Activated CD4-positive, alpha-beta T cell treated with anti-CD3 and anti-CD28 coated beads, Interleukin-2, Interleukin-4, amounts not matched to agents 100 ng/mL and 50 ng/mL, durations not matched to agents 16 hours and 8 hours (primary cell): ENCODE results near the gene GID8.

Source experiments
- DNase-seq: peaks from one replicate; pipeline ENCODE4 v3.0.0-alpha.2; 2020; ENCODE audit warnings: low spot score

GID8 gene

GRCh38 chr20:62938105-62938888 lies at the start of gene GID8:
GID8 (plus strand) TSS chr20:62938147; CDS start chr20:62941503, 3,356 bp downstream.
- DNase-seq, result peak; percentile 30

GRCh38 chr20:62888406-62888805 lies 49.5 kb upstream of the GID8 start:
- DNase-seq, result no peak

DNA sequence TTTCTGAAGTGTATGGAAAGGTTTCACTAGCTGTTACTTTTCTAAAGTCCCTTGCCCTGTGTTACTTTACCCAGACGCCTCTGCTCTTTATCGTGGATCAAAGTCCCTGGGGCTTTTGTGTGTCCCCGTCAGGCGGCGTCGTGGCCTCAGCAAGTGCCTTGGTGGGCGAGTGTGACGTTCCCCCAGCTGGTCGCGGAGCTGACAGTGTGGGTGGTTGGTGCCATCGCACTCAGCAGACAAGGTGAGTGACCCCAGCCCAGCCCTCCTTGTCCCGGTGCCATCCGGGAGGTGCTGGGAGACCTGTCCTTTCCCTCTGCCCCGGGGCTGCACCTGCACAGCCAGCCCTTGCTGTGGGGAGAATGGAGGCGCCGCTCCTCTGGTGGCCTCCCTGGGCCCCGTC lies 49.0 kb upstream of the GID8 start:
- DNase-seq, result no peak

GRCh38 chr20:62889411-62889810 lies 48.5 kb upstream of the GID8 start:
- no peak for DNase-seq

DNA sequence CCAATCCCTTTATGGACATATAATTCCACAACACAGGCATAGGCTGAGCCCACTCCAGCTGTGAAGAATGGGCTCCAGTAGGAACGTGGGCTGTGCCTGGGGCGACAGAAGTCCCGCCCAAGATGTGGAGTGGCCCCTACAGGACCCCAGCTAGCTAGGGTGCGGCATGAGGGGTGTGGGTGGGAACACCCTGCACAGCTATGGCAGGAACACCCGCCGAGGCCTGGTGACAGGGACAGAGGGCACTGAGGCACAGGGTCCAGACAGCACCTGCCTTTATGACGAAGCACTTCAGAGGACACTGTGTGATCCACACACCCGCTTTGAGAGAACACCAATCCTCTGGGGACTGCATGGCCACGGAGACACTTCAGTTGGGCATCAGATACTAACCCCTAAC lies 48.1 kb upstream of the GID8 start:
- DNase-seq, result no peak

GRCh38 chr20:62890444-62890843 lies 47.5 kb upstream of the GID8 start:
- DNase-seq, result no peak

- no peak for DNase-seq
Measured at GRCh38 chr20:62891111-62891510, 46.8 kb upstream of the GID8 start.

GRCh38 chr20:62892348-62893304 lies 45.3 kb upstream of the GID8 start:
- DNase-seq, result no peak

GRCh38 chr20:62893700-62894099 lies 44.2 kb upstream of the GID8 start:
- no peak for DNase-seq

GRCh38 chr20:62894261-62894660 lies 43.7 kb upstream of the GID8 start:
- DNase-seq, result no peak

GRCh38 chr20:62895539-62895938 lies 42.4 kb upstream of the GID8 start:
- DNase-seq, result no peak

GRCh38 chr20:62896526-62896925 lies 41.4 kb upstream of the GID8 start:
- DNase-seq, result no peak

DNA sequence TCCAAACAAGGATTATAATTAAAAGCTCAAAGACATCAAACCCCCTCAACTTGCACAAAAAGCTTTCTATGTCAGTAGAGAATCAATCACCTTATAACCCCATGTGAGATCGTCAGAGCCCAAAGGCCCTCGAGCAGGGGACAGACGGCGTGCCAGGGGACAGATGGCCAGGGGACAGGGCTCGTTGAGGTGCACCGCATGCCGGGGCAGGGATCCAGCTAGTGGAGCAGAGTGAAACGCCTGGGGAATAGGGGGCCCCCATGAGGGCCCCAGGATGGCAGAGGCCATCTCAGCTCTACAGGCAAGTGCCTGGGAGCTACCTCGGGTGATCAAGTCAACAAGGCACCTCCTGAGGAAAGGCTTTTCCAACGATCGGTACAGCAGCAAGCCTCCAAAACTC lies 40.3 kb upstream of the GID8 start:
- DNase-seq, result no peak

DNA sequence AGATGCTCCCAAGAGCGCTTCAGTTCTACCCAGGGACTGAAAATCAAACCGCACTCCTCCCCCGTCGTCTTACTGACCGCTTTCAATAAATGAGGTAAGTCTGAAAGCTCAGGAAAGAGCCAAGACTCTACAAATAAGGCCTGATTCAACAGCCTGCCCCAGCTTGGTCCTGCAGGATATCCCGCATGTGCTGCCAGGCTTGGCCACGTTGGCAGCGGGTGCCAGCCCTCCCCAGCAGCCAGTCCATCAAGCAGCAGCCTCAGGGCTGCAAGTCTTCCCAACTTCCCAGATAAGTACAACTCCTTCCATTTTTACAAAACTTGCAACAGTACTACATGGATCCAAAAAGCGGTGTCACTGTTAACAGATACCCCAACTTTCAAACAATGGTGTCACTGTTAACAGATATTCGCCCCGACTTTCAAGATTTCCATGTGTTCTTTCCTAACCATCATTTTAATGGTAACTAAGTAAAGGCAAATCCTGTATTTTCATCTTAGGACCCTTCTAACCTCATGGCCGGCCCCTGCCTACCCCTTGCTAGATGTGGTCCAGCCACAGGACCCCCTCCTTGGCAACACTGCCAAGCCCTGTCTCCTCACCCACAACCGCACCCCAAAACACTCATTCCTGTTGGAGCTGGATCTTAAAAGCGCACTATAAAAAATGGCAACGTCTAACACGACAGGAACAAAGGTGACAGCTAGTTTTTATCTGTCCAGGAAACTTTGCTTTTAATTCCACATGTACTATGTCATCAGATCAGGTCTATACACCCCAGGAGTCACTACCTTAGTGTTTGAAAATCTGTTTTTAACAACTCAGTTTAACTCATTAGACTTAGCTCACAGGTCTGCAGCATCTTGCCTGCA lies 39.6 kb upstream of the GID8 start:
- no peak for DNase-seq

GRCh38 chr20:62898970-62899632 lies 38.8 kb upstream of the GID8 start:
- DNase-seq, result peak; percentile 82

GRCh38 chr20:62899633-62900051 lies 38.3 kb upstream of the GID8 start:
- DNase-seq, result no peak

DNA sequence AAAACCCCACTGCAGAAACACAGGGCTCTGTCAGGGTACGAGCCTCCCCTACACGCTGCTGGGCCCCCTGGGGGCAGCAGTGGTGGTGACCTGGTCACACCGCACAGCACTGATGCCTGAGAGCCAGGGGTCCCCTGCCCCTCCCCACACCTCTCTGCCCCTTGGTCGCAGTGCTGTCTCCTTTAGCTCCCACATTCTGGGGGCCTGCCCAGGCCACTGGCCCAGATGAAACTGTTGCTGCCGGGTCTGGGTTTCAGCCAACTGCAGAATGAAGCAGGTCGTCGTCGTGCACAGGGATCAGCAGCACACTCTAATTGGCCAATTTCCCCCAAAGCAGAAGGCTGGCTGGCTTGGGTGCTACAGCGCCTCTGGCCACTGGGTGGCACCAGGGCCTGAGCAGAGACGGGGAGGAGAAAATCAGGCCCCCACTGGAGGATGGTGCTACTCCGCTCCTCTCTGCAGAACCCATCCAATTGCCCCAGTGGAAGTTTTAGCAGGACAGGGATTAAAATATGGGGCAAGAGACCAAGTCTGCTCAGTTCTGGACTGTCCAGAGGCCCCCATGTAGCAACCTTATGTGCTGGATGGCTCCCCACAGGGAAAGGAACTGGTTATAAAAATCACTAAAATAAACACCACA lies 37.8 kb upstream of the GID8 start:
- peak; percentile 80 for DNase-seq

GRCh38 chr20:62900692-62901584 lies 37.0 kb upstream of the GID8 start:
- no peak for DNase-seq

DNA sequence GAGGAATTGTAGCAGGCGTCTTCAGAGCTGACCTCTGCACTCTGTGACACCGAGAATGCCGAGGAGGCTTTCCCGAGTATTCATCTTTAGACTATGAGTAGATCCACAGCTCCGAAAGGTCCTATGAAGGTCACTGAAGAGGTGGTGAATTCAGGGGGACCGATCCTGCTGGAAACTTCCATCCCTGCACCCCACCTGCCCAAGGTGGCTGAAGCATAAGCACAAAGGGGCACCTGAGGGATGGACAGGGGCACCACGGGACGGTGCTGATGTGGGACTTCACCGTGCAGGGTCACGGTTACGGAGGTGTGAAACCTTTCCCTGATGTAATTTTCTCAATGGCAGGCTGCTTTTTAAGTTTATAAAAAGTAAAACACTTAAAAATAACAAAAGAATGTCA lies 36.1 kb upstream of the GID8 start:
- no peak for DNase-seq
